HG03354 (cell line): Measurements from ENCODE around the gene EXOC2.

ENCODE experiments used
- ATAC-seq: cut with Tn5 transposase; IDR thresholded peaks from one replicate; pipeline ENCODE4 v1.9.1; 2021; ENCODE audit warnings: mild to moderate bottlenecking; ENCODE audit not compliant: unreplicated experiment, poor library complexity, severe bottlenecking

Gene EXOC2

DNA sequence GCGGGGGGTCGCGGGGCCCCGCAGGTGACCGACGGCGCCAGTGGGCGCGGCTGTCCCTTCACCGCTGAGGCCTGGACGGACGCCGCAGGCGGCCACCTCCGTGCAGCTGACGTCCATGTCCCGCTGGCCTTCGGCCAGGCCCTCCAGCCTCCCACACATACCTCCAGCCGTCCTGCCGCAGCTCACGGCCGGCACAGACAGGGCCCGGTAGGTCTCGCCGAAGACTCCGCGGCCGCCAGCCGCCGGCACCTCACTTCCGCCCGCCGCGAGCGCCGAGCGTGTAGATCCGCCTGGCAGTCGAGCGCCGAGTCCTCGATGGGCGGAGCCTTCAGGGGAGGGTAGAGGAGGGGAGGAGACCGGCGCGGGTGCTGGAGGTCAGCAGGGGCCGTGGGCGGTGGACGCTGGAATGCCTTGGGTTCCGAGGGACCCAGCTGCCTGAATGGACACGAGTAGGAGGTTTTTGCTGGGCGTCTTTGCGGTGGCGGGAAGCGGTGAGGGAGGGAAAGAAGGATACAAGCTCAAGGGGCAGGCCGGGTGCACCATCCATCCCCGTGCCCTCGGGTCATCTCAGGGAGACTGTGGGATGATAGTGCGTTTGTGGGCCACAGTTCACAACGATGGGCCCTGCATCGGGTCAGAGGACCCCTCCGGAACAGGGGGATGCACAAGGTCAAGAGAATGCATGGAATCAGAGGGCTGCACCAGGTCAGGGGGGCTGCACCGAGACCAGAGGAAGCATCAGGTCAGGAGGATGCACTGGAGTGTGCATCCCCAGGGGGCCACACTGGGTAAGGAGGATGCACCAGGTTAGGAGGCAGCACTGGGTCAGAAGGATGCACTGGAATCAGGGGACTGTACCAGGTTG lies at the start of gene EXOC2:
Gene EXOC2 (minus strand): TSS at position 282 of the 865 bp plus-strand sequence. CDS start 55,321 bp downstream, outside the sequence.
- peak; percentile 97 for ATAC-seq

- ATAC-seq: peak; percentile 55
Measured at GRCh38 chr6:741410-742339, 48.7 kb upstream of the EXOC2 start.

GRCh38 chr6:736657-737446 lies 43.9 kb upstream of the EXOC2 start:
- no peak for ATAC-seq

- no peak for ATAC-seq
Measured at GRCh38 chr6:733431-734219, 40.7 kb upstream of the EXOC2 start.

DNA sequence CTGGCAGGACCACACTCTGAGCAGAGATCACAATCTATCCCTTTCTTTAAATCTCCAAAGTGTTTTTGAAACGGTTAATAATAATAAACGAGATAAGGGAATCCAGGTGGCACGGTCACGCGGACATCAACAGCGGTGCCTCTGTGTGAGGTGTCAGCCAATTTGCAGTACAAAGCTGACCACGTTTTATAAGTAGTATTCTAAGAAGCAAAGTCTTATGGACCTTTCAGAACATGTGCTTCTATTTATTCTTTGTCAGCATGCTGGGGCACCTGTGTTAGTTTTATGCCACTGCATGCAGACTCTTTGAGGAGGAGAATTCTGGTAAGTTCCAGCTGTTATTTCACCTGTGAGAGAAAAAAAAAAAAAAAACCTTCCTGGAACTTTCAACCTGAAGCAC lies 39.0 kb upstream of the EXOC2 start:
- ATAC-seq: no peak

- ATAC-seq: no peak
Measured at GRCh38 chr6:729606-730320, 36.8 kb upstream of the EXOC2 start.

- ATAC-seq: no peak
Measured at GRCh38 chr6:727856-728255, 34.9 kb upstream of the EXOC2 start.

DNA sequence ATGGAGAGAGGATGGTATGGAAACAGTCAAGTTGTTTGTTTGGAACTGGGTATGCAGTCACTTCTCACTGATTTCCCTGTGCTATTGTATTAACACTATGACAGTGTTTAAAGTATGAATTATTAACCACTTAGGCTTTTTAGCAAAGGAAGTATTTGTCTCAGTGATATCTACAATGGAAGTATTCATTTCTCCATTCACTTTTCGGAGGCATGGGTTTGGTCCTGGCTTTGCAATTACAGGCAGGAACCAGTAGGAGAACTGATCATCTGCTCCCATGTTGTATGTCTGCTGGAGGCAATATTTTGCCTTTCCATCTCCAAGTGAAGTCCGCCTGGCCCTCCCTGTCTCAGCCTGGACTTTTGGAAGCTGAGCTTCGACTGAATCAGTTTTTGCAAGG lies 30.6 kb upstream of the EXOC2 start:
- no peak for ATAC-seq

- no peak for ATAC-seq
Measured at GRCh38 chr6:722608-723007, 29.7 kb upstream of the EXOC2 start.

DNA sequence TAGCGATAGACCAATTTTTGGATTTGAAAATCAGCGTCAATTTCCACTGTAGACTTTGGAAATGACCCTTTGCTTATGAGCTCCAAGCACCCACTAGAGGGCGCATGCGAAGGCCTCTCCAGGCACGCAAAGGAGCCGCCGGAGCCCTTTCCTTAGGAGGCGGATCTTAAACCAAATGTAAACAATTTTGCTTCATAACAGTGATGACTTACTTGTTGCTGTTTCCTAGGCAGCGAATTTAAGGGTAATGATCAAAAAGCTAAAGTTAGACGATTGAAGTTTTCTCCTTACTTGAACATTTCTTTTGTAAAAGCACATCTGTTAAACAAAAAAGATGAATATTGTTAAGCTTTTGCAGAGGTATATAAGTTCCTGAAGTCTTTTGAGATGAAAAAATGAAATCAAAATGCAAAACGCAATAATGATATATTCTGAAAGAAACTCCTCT lies 29.2 kb upstream of the EXOC2 start:
- peak; percentile 71 for ATAC-seq

DNA sequence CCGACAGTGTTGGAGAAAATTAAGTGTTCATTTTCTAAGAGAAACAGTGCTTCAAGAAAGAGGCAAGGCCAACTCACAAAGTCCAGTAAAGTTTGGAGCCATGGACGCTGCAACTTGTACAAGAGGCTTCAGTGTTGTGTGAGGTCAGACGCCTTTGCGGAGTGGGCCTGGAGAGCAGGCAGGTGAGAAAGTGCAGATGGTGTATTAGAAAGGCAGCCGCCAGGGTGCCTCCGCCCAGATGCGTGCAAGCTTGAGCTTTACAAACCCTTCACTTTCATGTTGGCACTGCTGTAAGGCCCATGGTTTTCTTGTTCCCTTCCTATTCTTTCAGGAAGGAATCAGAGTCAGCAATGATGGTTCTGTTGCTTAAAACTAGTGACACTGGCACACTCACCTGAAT lies 25.4 kb upstream of the EXOC2 start:
- no peak for ATAC-seq

DNA sequence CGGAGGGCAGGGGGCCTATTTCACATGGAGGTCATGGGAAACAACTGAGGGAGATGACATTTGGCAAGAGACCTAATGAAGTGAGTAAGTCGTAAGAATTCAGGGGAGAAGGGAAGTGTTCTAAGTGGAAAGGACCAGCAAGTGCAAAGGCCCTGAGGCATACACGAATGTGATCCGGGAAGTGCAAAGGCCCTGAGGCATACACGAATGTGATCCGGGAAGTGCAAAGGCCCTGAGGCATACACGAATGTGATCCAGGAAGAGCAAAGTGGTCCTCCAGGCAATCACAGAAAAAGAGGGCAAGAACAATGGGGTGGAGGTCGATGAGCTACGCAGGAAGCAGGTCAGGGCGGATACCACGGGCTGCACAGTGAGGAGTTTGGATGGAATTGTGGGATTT lies 24.2 kb upstream of the EXOC2 start:
- no peak for ATAC-seq

GRCh38 chr6:715709-716491 lies 23.0 kb upstream of the EXOC2 start:
- no peak for ATAC-seq

DNA sequence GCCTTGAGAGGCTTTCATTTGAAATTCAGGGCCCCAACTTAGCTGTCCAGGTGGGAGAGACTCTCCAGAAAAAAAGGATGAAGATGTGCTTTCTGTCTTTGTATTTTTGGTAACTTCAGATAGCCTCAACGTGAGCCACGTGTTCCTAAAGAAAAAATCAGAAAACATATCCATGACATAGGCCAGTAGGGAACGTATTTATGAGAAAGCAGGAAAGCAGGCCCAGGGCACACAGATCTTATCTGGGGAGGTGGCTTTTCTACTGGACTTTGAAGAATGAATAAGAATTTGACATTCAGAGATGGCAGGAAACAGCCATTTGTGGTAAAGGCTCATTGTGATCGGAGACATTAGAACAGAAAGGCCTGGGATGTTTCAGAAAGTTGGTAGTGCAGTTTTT lies 21.2 kb upstream of the EXOC2 start:
- no peak for ATAC-seq

DNA sequence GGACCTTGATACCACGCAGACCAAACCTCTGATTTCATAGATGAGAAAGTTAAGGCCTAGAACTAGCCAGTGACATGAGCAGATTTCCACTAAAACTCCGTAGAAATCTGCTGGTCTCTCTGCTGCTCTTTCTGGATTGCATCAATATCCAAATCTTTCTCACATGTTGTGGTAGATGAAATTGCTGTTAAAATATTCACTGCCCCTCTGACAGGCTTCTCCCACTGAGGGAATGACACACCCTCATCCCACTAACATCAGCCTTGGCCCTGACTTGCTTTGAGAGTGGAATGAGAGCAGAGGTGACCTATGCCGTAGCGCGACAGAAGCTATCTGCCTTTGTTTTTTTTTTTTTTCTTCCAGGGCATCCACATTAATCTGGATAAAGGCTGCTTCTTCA lies 20.4 kb upstream of the EXOC2 start:
- ATAC-seq: no peak

- no peak for ATAC-seq
Measured at GRCh38 chr6:712805-713204, 19.9 kb upstream of the EXOC2 start.

DNA sequence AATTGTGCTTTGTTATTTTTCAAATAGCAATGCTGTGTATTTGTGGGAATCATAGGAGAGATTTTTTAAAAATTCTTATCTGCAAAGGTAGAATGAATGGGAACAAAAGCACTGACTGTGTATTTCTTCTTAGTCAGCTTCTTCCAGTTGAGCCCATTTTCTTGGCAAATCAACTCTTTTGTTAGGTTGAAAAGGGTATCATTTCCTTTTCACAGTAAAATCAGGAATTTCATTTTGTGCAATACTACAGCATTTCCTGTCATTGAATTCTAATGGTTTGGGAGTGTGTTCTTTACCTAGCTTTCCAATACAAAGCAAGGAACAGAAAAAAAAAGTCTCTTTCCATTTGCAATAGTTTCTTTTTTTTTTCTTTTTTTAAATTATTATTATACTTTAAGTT lies 19.0 kb upstream of the EXOC2 start:
- no peak for ATAC-seq
